Right atrium auricular region (tissue), 2 donors: ENCODE results near the gene ZIC5. TPM values are rescaled to one million over a fixed set of nuclear protein-coding genes. Genes with fewer than 3 reads are reported as not detected.

Source experiments
- DNase-seq: peaks from one replicate; pipeline ENCODE4 v3.0.0-alpha.2; 2019; ENCODE audit warnings: low spot score
- H3K27ac ChIP-seq, 2 donors: fragments of 200-600 bp; sonication (generic); 1 replicate in 1 of 2; 2 replicates in 1 of 2; pipeline ENCODE4 v1.5.1; 2016 to 2019
- H3K27me3 ChIP-seq, 2 donors: fragments of 200-600 bp; sonication (generic); one replicate each; pipeline versions ENCODE4 v1.5.1 to v1.6.0; 2017 to 2019
- H3K36me3 ChIP-seq: fragments of 200-600 bp; sonication (generic); one replicate; pipeline ENCODE4 v1.5.1; 2016
- H3K4me1 ChIP-seq, 2 donors: fragments of 200-600 bp; sonication (generic); one replicate each; pipeline versions ENCODE4 v1.5.1 to v1.6.0; 2017 to 2019
- H3K4me3 ChIP-seq, 2 donors: fragments of 200-600 bp; sonication (generic); 1 replicate in 1 of 2; 2 replicates in 1 of 2; pipeline ENCODE4 v1.5.1; 2017 to 2019; ENCODE audit warnings: mild to moderate bottlenecking in 1 of 2, moderate library complexity in 1 of 2
- H3K9me3 ChIP-seq, 2 donors: fragments of 200-600 bp; sonication (generic); one replicate each; pipeline ENCODE4 v1.5.1; 2019
- total RNA-seq, 2 donors: library from RNA; depleted of rRNA; stranded (reverse); fragments of >200 nt; gene quantifications; one replicate each; pipeline ENCODE4 v1.1.0, GENCODE V29; 2016
- TF ChIP-seq, protein P1 (sequence below), 2 donors: fragments of 200-600 bp; sonication (generic); IDR thresholded peaks; one replicate each; pipeline ENCODE4 v1.5.1; 2019; ENCODE audit warnings: antibody characterized with exemption in 2 of 2

The ZIC5 gene
- total RNA-seq, 2 donors from 2014 or later, result not detected

- Histone ChIP-seq H3K9me3 (no peaks in the 10 kb centered on the region), H3K4me1 (peaks cover 0 to 39% of the 10 kb centered on the region in 2 donors), H3K27ac (no peak overlapping the region), H3K27me3 (peaks cover 65 to 86% of the 10 kb centered on the region in 2 donors), H3K36me3 (no peaks in the 10 kb centered on the region), H3K4me3 (peak overlapping the region in 1 of 2 donors; percentile 49)
- TF ChIP-seq, protein P1, sequence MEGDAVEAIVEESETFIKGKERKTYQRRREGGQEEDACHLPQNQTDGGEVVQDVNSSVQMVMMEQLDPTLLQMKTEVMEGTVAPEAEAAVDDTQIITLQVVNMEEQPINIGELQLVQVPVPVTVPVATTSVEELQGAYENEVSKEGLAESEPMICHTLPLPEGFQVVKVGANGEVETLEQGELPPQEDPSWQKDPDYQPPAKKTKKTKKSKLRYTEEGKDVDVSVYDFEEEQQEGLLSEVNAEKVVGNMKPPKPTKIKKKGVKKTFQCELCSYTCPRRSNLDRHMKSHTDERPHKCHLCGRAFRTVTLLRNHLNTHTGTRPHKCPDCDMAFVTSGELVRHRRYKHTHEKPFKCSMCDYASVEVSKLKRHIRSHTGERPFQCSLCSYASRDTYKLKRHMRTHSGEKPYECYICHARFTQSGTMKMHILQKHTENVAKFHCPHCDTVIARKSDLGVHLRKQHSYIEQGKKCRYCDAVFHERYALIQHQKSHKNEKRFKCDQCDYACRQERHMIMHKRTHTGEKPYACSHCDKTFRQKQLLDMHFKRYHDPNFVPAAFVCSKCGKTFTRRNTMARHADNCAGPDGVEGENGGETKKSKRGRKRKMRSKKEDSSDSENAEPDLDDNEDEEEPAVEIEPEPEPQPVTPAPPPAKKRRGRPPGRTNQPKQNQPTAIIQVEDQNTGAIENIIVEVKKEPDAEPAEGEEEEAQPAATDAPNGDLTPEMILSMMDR (IDR thresholded peaks at IDR 0.05), result no peak
- DNase-seq, result peak; percentile 32
Measured at GRCh38 chr13:99982036-99982730, 10.6 kb upstream of the ZIC5 start.

DNA sequence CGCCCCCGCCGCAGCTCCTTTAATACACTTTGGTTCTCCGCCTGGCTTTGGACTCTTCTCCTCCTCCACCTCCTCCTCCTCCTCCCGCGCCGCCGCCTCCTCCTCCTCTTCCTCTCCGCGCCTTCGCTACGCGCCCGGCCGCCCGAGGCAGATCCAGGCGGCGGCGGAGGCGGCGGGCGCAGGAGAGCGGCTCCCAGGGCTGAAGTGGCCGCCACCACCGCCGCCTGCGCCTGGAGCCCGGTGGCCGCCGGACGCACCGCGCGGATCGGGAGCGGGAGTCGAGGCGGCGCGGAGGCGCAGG lies 10.1 kb upstream of the ZIC5 start, which contains the start of gene ZIC2:
ZIC2 (plus strand) TSS at position 50 of the 301 bp plus-strand sequence. CDS start 281 bp downstream, outside the sequence.
- Histone ChIP-seq H3K27me3 (peaks cover 64 to 84% of the 10 kb centered on the region in 2 donors), H3K4me1 (peaks cover 0 to 39% of the 10 kb centered on the region in 2 donors), H3K36me3 (no peaks in the 10 kb centered on the region), H3K27ac (no peak within 1 kb of the TSS), H3K9me3 (no peaks in the 10 kb centered on the region), H3K4me3 (peak within 1 kb of the TSS; percentile 32 to 49)
- DNase-seq, result no peak
- TF ChIP-seq, protein P1 (IDR thresholded peaks at IDR 0.05), result no peak

GRCh38 chr13:99980824-99981734 lies 9.5 kb upstream of the ZIC5 start:
- Histone ChIP-seq H3K27me3 (peaks cover 63 to 81% of the 10 kb centered on the region in 2 donors), H3K4me1 (peaks cover 0 to 39% of the 10 kb centered on the region in 2 donors), H3K36me3 (no peaks in the 10 kb centered on the region), H3K27ac (no peak overlapping the region), H3K9me3 (no peaks in the 10 kb centered on the region), H3K4me3 (peak overlapping the region; percentile 32 to 49)
- DNase-seq, result peak; percentile 49
- TF ChIP-seq, protein P1 (IDR thresholded peaks at IDR 0.05), result no peak

GRCh38 chr13:99980201-99980823 lies 8.7 kb upstream of the ZIC5 start:
- DNase-seq, result peak; percentile 57
- Histone ChIP-seq H3K36me3 (no peaks in the 10 kb centered on the region), H3K27ac (no peak overlapping the region), H3K27me3 (peaks cover 62 to 89% of the 10 kb centered on the region in 2 donors), H3K9me3 (no peaks in the 10 kb centered on the region), H3K4me3 (peak overlapping the region; percentile 32 to 49), H3K4me1 (peaks cover 0 to 39% of the 10 kb centered on the region in 2 donors)
- TF ChIP-seq, protein P1 (IDR thresholded peaks at IDR 0.05), result no peak

DNA sequence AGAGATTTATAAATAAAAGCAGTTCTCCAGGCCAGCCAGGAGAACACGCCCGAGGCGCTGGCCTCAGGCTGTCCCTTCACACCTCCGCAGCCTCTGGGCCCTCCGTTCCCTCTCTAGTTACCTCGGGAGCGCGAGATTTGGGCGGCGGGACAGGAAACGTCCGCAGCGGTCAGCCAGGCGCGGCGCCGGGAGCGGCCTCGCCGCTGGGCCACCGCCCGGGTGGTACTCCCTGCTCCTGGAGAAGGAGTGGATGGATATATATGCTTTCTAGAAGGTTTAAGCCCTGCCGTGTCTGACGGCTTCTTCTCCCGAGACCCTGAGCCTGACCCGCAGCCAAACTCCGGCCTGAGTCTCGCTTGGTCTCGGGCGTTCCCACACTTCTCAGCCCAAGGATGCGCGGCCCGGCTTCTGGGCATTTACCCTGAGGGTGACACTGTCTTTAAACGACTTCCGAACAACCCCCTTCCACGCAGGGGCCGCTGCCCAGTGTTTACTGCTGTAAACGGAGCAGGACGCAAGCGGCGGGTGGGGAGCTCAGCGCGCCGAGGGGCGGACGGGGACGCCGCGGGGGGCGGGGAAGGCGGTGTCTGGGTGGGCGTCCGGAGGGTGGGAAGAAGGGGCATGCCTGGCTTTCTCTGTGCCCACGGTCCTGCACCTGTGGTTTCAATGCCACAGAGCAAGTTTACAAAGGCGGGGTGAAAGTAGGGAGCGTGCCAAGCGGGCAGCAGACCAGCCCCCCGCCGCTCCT lies 8.1 kb upstream of the ZIC5 start:
- Histone ChIP-seq H3K36me3 (no peaks in the 10 kb centered on the region), H3K27ac (no peak overlapping the region), H3K27me3 (peaks cover 65 to 90% of the 10 kb centered on the region in 2 donors), H3K4me1 (peaks cover 0 to 39% of the 10 kb centered on the region in 2 donors), H3K4me3 (peak overlapping the region; percentile 32 to 49), H3K9me3 (no peaks in the 10 kb centered on the region)
- DNase-seq, result peak; percentile 54
- TF ChIP-seq, protein P1 (IDR thresholded peaks at IDR 0.05), result no peak
